Lower lobe of right lung (tissue), 2 donors: ENCODE results near the gene PTPA. TPM values are rescaled to one million over a fixed set of nuclear protein-coding genes. Genes with fewer than 3 reads are reported as not detected.

ENCODE experiments used
- ATAC-seq, 2 donors: fragments of 200-7000 bp; cut with Tn5 transposase; one replicate each; pipeline ENCODE4 v1.9.1; 2020 to 2022; ENCODE audit warnings: mild to moderate bottlenecking in 2 of 2, moderate library complexity in 2 of 2
- DNase-seq: peaks from one replicate; pipeline ENCODE4 v3.0.0-alpha.2; 2020
- H3K27ac ChIP-seq: fragments of 200-600 bp; one replicate; pipeline ENCODE4 v1.8.0; 2022
- H3K27me3 ChIP-seq: fragments of 200-600 bp; one replicate; pipeline ENCODE4 v1.8.0; 2022; ENCODE audit warnings: low read depth
- H3K36me3 ChIP-seq: fragments of 200-600 bp; one replicate; pipeline ENCODE4 v1.8.0; 2022; ENCODE audit warnings: mild to moderate bottlenecking
- H3K4me1 ChIP-seq: fragments of 200-600 bp; one replicate; pipeline ENCODE4 v1.8.0; 2022
- H3K4me3 ChIP-seq: fragments of 200-600 bp; one replicate; pipeline ENCODE4 v1.8.0; 2022; ENCODE audit warnings: mild to moderate bottlenecking
- H3K9me3 ChIP-seq: fragments of 200-600 bp; one replicate; pipeline ENCODE4 v1.8.0; 2022
- intact Hi-C: fragments of 100-400 bp; cut with DNase I; formaldehyde crosslinking; loops from one replicate; pipeline ENCODE4 v1.11.0; 2022
- total RNA-seq: library from RNA; stranded (reverse); fragmentation: NEBNext Ultra II Directional; extraction: Animal tissue kit (Norgen Biotek cat#: 25700); gene quantifications from one replicate; pipeline ENCODE4 v1.2.1, GENCODE V29; 2021
- TF ChIP-seq, protein P1 (sequence below): fragments of 200-600 bp; IDR thresholded peaks from one replicate; pipeline ENCODE4 v1.8.0; 2022; ENCODE audit warnings: antibody characterized with exemption, mild to moderate bottlenecking
- donor health status: DM: no; HTN: yes; CAD: no; lungs with severe emphysema.

Gene PTPA
- total RNA-seq, 1 donor from 2014 or later = 100 TPM

DNA sequence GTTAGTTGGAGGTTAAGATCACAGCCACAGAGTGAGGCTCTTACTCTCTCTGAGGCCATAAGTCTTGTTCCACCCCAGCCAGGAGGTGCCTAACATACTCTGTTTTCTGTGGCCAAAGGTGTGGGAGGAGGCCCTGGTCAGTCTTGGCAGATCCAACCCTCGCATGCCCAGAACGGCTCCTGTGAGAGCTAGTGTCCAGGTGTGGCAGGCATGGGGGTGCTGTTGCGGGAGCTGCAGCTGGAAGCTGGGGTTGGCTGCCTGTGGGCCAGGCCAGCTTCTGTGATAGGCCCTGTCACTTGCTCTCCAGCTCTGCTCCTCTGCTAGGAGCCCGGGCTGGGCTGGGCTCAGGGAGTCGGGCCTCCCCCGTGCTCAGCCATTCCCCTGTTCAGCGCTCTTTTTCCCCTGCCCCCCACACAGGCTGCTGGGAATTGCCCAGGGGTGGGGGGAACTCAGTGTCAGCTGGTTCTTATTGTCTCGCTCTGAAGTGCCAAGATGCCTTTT, 35.3 kb downstream of the PTPA start:
- Histone ChIP-seq H3K36me3 (peaks cover 55% of the 10 kb centered on the region), H3K27me3 (no peaks in the 10 kb centered on the region), H3K27ac (peak overlapping the region; percentile 74), H3K9me3 (no peaks in the 10 kb centered on the region), H3K4me1 (peaks cover 60% of the 10 kb centered on the region), H3K4me3 (no peak overlapping the region)
- intact Hi-C loops = no loop called here
- no peak for ATAC-seq
- TF ChIP-seq, protein P1, sequence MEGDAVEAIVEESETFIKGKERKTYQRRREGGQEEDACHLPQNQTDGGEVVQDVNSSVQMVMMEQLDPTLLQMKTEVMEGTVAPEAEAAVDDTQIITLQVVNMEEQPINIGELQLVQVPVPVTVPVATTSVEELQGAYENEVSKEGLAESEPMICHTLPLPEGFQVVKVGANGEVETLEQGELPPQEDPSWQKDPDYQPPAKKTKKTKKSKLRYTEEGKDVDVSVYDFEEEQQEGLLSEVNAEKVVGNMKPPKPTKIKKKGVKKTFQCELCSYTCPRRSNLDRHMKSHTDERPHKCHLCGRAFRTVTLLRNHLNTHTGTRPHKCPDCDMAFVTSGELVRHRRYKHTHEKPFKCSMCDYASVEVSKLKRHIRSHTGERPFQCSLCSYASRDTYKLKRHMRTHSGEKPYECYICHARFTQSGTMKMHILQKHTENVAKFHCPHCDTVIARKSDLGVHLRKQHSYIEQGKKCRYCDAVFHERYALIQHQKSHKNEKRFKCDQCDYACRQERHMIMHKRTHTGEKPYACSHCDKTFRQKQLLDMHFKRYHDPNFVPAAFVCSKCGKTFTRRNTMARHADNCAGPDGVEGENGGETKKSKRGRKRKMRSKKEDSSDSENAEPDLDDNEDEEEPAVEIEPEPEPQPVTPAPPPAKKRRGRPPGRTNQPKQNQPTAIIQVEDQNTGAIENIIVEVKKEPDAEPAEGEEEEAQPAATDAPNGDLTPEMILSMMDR = no peak
- DNase-seq = no peak

- intact Hi-C loops = no loop called here
- Histone ChIP-seq H3K36me3 (peaks cover 50% of the 10 kb centered on the region), H3K9me3 (no peaks in the 10 kb centered on the region), H3K27me3 (no peaks in the 10 kb centered on the region), H3K4me3 (no peak overlapping the region), H3K4me1 (peaks cover 39% of the 10 kb centered on the region), H3K27ac (no peak overlapping the region)
- no peak for DNase-seq
- TF ChIP-seq, protein P1 = no peak
- ATAC-seq = no peak
Observed at GRCh38 chr9:129148463-129149204, 37.4 kb downstream of the PTPA start.

GRCh38 chr9:129149442-129149841, 38.2 kb downstream of the PTPA start:
- Histone ChIP-seq H3K27me3 (no peaks in the 10 kb centered on the region), H3K9me3 (no peaks in the 10 kb centered on the region), H3K4me1 (peaks cover 33% of the 10 kb centered on the region), H3K4me3 (no peak overlapping the region), H3K27ac (no peak overlapping the region), H3K36me3 (peaks cover 46% of the 10 kb centered on the region)
- ATAC-seq = no peak
- TF ChIP-seq, protein P1 = no peak
- intact Hi-C loops = no loop called here
- DNase-seq = no peak

GRCh38 chr9:129150122-129150521, 38.9 kb downstream of the PTPA start:
- DNase-seq = no peak
- Histone ChIP-seq H3K4me1 (peaks cover 28% of the 10 kb centered on the region), H3K36me3 (peaks cover 53% of the 10 kb centered on the region), H3K4me3 (no peak overlapping the region), H3K9me3 (no peaks in the 10 kb centered on the region), H3K27me3 (no peaks in the 10 kb centered on the region), H3K27ac (no peak overlapping the region)
- ATAC-seq = no peak
- TF ChIP-seq, protein P1 = no peak
- intact Hi-C loops = no loop called here

DNA sequence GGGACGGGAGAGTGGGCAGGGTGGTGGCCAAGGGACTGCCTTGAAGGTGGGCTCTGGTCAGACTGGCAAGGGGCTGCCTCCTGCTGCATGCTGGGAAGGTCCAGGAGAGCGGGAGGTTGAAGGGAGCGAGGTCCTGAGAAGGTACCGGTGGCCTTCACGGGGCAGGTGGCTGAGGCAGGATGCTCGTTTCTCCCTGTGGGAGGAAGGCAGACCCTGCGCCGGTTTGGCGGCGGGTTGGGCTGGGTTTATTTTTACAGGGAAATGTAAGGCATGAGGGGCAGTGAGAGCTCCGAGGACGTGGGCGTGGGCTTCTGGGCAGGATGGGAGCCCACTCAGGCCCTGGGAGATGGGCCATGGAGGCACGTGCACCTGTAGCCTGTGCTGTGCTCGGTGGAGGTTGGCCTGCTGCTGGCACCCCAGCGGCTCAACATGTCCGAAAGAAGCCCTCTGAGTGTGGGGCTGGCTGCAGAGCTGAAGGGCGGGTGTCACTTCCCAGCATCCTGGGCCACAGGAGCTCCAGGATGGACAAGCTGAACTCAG, 39.5 kb downstream of the PTPA start:
- TF ChIP-seq, protein P1 = no peak
- intact Hi-C loops = no loop called here
- Histone ChIP-seq H3K27ac (no peak overlapping the region), H3K9me3 (no peaks in the 10 kb centered on the region), H3K27me3 (no peaks in the 10 kb centered on the region), H3K4me1 (peaks cover 22% of the 10 kb centered on the region), H3K4me3 (no peak overlapping the region), H3K36me3 (peaks cover 55% of the 10 kb centered on the region)
- no peak for ATAC-seq
- no peak for DNase-seq
